T-helper 9 cell (primary cell): ENCODE data around the gene PSAP.
"Not testable (repeated sequence)": the region's sequence is repeated elsewhere in the genome, so short reads cannot be mapped to it uniquely, and the experiment has no call there.

Experiments
- DNase-seq: peaks from one replicate; pipeline ENCODE4 v3.0.0-alpha.2; 2020

The PSAP gene

DNA sequence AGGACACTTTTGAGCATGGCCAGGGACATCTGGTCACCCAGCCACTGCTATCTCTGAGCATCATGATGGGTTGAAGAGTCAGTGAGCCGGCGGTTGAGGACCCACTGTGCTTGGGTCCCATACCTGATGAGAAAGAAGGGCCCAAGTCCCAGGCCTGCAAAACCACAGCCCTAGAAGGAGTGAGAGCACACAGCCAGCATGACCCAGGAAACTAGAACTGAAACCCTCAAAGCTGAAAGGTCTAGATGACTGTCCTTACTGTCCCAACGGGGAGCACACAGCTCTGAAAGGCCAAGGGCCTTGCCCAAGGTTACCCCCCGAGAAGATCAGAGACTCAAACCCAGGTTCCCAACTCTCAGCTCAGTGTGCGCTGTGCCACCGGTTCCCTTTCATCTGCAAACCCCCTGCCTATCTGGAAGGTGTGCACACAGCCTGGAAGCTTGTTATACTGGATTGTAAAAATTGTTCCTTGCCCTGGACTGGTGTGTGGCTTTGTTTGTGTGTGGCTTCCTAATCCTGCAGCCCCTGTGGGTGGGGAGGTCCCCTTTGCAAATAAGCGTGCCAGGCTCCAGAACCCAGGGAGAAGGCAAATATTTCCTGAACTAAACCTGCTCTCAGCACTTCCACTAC is 22.6 kb upstream of the PSAP start:
- DNase-seq: no peak

DNA sequence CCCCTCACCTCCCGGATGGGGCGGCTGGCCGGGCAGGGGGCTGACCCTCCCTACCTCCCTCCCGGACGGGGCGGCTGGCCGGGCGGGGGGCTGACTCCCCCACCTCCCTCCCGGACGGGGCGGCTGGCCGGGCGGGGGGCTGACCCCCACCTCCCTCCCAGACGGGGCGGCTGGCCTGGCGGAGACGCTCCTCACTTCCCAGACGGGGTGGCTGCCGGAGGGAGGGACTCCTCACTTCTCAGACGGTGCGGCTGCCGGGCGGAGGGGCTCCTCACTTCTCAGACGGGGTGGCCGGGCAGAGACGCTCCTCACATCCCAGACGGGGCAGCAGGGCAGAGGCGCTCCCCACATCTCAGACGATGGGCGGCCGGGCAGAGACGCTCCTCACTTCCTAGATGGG is 18.6 kb upstream of the PSAP start:
- not testable (repeated sequence) for DNase-seq

DNA sequence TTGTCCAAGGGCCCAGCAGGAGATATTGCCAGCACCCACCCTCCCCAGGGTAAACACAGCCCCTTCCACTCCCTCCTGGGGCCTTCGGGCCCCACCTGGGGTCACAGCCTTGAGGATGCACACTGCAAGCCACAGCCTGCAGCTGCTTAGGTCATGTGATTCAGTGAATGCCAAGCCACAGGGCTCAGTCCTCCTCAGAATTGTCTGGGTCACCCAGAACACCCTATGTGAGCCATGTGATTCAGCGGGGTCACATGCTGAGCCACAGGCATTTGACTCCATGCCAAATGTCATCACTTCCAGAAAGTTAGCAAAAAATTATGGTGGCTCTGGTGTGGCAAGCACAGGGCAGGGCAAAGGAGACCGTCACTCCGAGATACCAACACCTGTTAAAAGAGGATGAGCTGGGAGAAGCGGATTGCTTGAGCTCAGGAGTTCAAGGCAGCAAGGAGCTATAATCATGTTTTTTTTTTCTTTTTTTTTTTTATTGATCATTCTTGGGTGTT is 17.2 kb upstream of the PSAP start:
- no peak for DNase-seq

DNA sequence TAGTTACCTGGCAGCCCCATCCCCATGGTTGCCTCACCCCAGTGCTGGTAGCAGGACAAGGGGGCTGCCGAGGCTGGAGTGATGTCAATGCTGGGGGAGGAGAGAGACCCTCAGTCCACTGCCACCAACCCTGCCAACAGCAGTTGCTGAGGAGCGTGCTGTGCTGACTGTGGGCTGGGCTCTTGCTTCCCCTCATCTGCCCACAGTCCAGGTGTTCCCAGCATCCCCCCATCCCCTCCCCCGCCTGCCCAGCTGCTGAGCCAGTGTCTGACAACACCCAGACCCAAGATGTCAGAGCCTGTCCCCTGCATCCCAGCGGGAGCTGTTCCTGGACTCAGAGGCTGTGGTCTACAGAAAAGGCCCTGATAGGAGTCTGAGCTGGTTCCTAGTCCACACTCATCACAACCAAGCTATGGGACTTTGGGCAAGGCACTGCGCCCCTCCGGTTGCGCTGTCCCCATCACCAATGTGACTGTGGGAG is 14.6 kb upstream of the PSAP start:
- no peak for DNase-seq

- no peak for DNase-seq
These were observed 13.9 kb upstream of the PSAP start for GRCh38 chr10:71864911-71865361.

- DNase-seq: no peak
These were observed 12.2 kb upstream of the PSAP start for GRCh38 chr10:71863203-71863602.

DNA sequence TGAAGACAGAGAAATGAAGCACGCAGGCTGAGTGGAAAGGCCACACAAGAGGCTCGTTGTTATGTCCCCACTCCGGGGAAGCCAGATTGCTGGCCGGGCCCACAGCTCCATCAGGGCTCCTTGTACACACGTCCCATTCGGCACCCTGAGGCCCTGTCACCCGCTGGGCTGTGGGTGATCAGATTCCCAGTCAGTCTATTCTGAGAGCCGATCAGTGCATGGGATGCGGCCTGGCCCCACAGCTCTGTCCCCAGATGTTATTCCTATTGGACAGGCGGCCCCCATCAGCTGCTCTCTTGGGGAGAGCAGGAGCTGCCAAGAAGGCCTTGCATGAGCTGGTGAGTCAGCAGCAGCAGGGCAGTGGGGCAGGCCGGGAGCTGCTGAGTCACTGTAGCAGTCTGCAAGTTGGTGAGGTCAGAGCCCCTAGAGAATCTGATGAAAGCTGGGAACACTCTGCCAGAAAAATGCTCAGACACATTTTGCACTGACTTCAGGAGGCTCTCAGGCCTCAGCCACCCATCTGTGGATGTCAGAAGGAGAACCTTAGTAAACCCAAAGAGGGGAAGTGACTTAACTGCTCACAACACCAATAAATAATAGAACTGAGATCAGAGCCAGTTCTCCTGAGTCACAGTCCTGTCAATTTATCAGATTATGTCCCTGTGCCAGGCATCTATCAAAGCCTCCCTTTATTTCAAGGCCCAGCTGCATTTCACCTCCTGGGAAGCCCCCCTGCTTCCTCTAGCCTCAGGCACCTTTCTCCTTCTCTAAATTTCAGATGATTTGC is 9.4 kb upstream of the PSAP start:
- no peak for DNase-seq

GRCh38 chr10:71857934-71858890 is 7.2 kb upstream of the PSAP start:
- DNase-seq: no peak

- DNase-seq: no peak
These were observed 5.6 kb upstream of the PSAP start for GRCh38 chr10:71856619-71857018.

- no peak for DNase-seq
These were observed 3.0 kb upstream of the PSAP start for GRCh38 chr10:71854031-71854430.

DNA sequence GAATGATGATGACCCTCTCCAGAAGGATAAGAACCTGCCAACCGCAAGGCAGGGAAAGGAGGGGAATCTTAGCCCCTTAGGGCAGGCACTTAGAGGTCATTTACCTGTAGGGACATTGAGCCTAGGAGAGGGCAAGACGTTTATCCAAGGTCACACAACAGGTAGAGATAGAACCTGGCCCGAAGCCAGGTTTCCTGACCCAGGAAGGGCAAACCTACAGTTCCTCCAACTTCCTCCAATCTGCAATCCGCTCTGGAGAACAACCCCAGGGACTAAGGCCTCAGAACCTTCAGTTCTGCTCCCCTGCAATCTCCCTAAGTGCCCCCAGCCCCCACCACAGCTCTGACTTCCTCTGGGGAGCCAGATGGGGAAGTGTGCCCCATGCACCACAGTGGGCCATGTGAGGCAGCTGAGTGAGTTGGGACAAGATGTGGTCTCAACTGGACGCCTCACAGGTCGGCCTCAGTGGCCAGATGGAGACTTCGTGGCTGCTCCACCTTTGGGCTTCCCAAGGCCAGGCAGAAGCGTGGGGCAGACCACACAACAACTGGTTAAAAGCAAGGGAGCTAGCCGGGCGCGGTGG is 1.4 kb upstream of the PSAP start:
- no peak for DNase-seq

DNA sequence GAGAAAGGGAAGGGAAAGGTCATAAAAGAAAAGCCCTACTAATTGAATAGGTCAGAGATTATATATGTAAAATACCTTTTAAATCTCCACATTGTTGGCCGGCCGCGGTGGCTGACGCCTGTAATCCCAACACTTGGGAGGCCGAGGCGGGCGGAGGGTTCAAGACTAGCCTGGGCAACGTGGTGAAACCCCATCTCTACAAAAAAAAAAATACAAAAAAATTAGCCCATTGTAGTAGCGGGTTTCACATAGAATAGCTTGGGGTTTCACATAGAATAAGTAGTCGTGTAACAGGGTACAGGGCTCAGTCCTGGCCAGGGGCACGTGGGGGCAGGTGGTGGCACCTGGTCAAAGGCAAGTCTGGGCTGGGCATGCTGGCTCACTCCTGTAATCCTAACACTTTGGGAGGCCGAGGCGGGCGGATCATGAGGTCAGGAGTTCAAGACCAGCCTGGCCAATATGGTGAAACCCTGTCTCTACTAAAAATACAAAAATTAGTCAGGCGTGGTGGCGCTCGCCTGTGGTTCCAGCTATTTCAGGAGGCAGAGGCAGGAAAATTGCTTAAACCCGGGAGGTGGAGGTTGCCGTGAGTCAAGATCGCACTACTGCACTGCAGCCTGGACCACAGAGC is 529 bp upstream of the PSAP start:
- not testable (repeated sequence) for DNase-seq

DNA sequence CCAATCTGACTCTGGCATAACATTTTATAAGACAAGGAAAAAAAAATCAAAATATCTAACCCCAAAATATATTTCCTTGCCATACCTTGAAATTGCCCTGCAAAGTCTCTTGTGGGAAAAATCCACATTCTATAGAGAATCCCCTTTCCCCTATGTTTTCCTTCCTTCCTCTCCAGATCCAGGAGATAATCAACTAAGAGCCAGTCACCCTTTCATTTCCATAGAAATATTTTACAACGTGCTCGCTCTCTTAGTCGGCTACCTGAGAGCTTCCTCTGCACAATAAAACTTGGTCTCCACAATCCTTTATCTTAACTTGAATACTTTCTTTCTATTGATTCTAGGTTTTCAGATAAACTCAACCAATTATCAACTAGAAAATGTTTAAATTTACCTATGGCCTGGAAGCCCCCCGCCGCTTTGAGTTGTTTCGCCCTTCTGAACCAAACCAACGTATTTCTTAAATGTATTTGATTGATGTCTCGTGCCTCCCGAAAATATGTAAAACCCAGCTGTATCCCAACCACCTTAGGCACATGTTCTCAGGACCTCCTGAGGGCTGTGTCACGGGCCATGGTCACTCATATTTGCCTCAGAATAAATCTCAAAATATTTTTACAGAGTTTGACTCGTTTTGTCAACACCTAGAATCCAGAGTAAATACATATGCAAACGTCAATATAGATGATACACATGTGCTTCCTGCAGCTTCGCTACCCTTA is 869 bp downstream of the PSAP start:
- no peak for DNase-seq

DNA sequence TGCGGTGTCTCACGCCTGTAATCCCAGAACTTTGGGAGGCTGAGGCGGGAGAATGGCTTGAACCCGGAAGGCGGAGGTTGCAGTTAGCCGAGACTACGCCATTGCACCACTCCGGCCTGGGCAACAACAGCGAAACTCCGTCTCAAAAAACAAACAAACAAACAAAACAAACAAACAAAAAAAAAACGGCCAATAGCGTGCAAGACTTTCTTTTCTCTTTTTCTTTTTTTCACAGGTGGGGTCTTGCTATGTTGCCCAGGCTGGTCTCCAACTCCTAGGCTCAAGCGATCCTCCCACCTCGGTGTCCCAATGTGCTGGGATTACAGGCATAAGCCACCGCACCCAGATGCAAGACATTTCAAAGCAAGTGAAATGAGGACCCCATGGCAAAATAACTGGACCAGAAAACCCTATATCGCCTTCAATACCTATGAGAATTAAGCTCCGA is 1.6 kb downstream of the PSAP start:
- DNase-seq: no peak

GRCh38 chr10:71848325-71849275 is 2.5 kb downstream of the PSAP start:
- DNase-seq: no peak

- DNase-seq: no peak
These were observed 3.6 kb downstream of the PSAP start for GRCh38 chr10:71847418-71847817.

DNA sequence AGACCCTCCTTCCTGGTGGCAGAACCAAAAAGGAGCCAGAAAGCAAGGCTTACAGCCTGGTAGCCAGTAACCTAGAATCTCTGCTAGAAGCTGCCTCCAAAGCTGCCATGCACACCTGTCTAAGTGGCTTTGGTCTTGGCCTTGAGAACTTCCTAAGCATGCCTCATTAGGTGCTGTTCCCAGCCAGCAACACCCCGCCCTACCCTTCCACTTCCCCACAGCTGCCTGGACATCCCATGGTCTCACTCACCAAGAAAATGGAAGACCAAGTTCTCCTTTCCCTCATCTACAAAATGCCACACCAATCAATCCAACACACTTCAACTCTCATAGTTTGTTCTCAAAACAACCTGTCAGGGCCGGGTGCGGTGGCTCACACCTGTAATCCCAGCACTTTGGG is 4.2 kb downstream of the PSAP start:
- DNase-seq: no peak

DNA sequence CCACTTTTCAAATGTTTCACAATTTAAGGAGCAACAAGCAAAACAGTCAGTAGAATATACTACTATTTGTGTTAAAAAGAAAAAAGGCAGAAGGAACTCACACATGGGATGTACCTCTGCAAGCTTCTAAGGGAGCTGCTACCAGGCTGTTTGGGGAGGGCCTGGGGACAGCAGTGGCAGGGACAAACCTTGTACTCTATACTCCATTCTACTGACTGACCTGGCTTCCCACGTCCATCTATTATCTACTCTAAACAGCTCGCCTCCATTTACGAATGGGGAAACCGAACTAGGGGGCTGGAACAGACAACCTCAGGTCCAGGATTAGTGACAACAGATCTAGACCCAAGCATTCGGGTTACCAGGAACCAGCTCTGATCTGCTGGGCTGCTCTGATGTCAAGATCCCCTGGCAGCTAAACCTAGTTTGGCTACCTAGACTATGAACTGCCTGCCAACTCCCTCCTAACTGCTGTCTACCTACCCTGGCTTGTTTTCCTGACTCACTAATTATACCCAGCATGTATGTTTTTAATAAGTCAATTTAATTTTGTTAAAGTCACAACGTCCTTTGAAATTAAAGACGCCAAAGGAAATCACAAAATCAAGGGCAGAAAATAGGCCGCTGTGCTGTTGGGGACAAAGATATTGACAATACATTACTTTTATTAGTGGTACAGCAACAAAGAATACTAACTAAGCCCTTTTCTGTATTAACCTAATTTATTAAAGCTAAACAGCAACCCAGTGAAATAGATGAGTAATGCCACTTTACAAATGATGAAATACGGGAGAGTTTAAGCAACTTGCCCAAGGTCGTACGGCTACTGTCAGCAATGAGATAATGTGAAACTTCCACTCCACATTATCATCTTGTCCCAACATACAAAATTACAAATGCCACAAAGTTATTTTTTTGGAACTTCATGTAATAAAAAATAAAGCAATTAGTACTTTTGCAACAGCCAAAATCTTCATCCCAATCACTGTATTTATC is 5.3 kb downstream of the PSAP start:
- no peak for DNase-seq

DNA sequence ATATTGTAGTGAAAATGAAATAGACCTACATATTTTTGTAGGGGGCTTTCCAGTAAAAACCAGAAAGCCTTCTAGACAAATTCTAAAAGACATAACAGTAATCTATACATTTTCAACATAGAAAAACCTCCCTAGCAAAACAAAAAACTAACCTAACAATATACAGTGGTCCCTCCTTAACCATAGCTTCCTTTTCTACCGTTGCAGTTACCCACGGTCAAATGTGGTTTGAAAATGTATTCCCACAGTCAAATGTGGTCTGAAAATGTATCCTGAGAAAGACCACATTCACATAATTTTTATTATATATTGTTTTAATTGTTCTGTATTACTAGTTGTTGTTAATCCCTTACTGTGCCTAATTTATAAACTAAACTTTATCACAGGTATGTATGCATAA is 6.4 kb downstream of the PSAP start:
- DNase-seq: no peak
